ENCODE data around the gene CLEC1B.

- TF ChIP-seq CTCF (conservative IDR thresholded peaks at IDR 0.05 in 1 of 2, IDR thresholded peaks at IDR 0.05 in 1 of 2; ENCODE audit: extremely low read depth in 1 of 2, insufficient read depth in 1 of 2, low read depth in 1 of 2, low read length in 2 of 2) (no peak), EZH2 (IDR thresholded peaks at IDR 0.05; ENCODE audit: borderline replicate concordance, low read length) (no peak)
These were observed 27.7 kb downstream of the CLEC1B start, which contains the start of gene CLEC12A for GRCh38 chr12:9971181-9971580.

Data from mammary epithelial cell (primary cell).